Stimulated activated naive B cell treated with anti-CD40 and anti-IgM and Interleukin-4, amounts not matched to agents 10 μg/mL and 1 μg/mL and 100 μg/mL, for 72 hours (primary cell): ENCODE measurements around the gene NFE2.
A peak's percentile ranks its signal among the peaks of the same experiment; 100 is the strongest.

Experiments used
- ATAC-seq, 2 donors: fragments of 150-1000 bp; cut with Tn5 transposase; replicated peaks; 2 replicates each; pipeline ENCODE4 v1.10.0; 2021; ENCODE audit warnings: moderate library complexity in 1 of 2
- DNase-seq: peaks from one replicate; pipeline ENCODE4 v3.0.0; 2021
- H3K27ac Mint-ChIP-seq: one replicate; pipeline ENCODE4 v1.8.0; 2022; ENCODE audit warnings: mild to moderate bottlenecking, mixed read lengths
- H3K27me3 Mint-ChIP-seq, 2 donors: one replicate each; pipeline ENCODE4 v1.8.0; 2022; ENCODE audit warnings: mixed read lengths in 2 of 2
- H3K36me3 Mint-ChIP-seq, 2 donors: one replicate each; pipeline ENCODE4 v1.8.0; 2022; ENCODE audit warnings: mixed read lengths in 2 of 2, mild to moderate bottlenecking in 1 of 2
- H3K4me1 Mint-ChIP-seq, 2 donors: one replicate each; pipeline ENCODE4 v1.8.0; 2022; ENCODE audit warnings: mixed read lengths in 2 of 2, mild to moderate bottlenecking in 1 of 2
- H3K4me3 Mint-ChIP-seq, 2 donors: one replicate each; pipeline ENCODE4 v1.8.0; 2022; ENCODE audit warnings: mild to moderate bottlenecking in 2 of 2, mixed read lengths in 2 of 2, moderate library complexity in 1 of 2
- H3K9me3 Mint-ChIP-seq, 2 donors: one replicate each; pipeline ENCODE4 v1.8.0; 2022; ENCODE audit warnings: mixed read lengths in 2 of 2, mild to moderate bottlenecking in 1 of 2

Gene NFE2

GRCh38 chr12:54261815-54262402 is 38.9 kb downstream of the NFE2 start:
- H3K27ac Mint-ChIP-seq, result peak overlapping the region; percentile 16
- no peaks in the 10 kb centered on the region for H3K9me3 Mint-ChIP-seq
- no peak for DNase-seq
- H3K27me3 Mint-ChIP-seq, result no peaks in the 10 kb centered on the region
- H3K4me3 Mint-ChIP-seq, result peak overlapping the region in 1 of 2 donors; percentile 4
- peaks cover 18 to 57% of the 10 kb centered on the region in 2 donors for H3K4me1 Mint-ChIP-seq
- H3K36me3 Mint-ChIP-seq, result peaks cover 14 to 29% of the 10 kb centered on the region in 2 donors
- ATAC-seq, result no peak

- no peaks in the 10 kb centered on the region for H3K27me3 Mint-ChIP-seq
- peaks cover 22 to 49% of the 10 kb centered on the region in 2 donors for H3K4me1 Mint-ChIP-seq
- peak overlapping the region; percentile 53 for H3K27ac Mint-ChIP-seq
- ATAC-seq (peak; percentile 86 to 91), DNase-seq (peak; percentile 35)
- H3K4me3 Mint-ChIP-seq, result peak overlapping the region; percentile 52 to 69
- H3K9me3 Mint-ChIP-seq, result no peaks in the 10 kb centered on the region
- H3K36me3 Mint-ChIP-seq, result peaks cover 30 to 40% of the 10 kb centered on the region in 2 donors
Measured at GRCh38 chr12:54259194-54260011, 41.4 kb downstream of the NFE2 start.

GRCh38 chr12:54258201-54258681 is 42.6 kb downstream of the NFE2 start:
- Mint-ChIP-seq H3K27ac (peak overlapping the region; percentile 4), H3K9me3 (no peaks in the 10 kb centered on the region), H3K4me1 (peaks cover 22 to 49% of the 10 kb centered on the region in 2 donors), H3K4me3 (no peak overlapping the region), H3K27me3 (no peaks in the 10 kb centered on the region), H3K36me3 (peaks cover 25 to 38% of the 10 kb centered on the region in 2 donors)
- ATAC-seq (no peak), DNase-seq (no peak)

- DNase-seq, result no peak
- no peak for ATAC-seq
- peaks cover 27 to 35% of the 10 kb centered on the region in 2 donors for H3K36me3 Mint-ChIP-seq
- H3K4me1 Mint-ChIP-seq, result peaks cover 19 to 43% of the 10 kb centered on the region in 2 donors
- no peaks in the 10 kb centered on the region for H3K9me3 Mint-ChIP-seq
- no peak overlapping the region for H3K4me3 Mint-ChIP-seq
- peak overlapping the region; percentile 53 for H3K27ac Mint-ChIP-seq
- H3K27me3 Mint-ChIP-seq, result no peaks in the 10 kb centered on the region
Measured at GRCh38 chr12:54257332-54257731, 43.5 kb downstream of the NFE2 start.

- ATAC-seq, result no peak
- no peaks in the 10 kb centered on the region for H3K9me3 Mint-ChIP-seq
- peaks cover 12 to 17% of the 10 kb centered on the region in 2 donors for H3K4me1 Mint-ChIP-seq
- H3K27ac Mint-ChIP-seq, result no peak overlapping the region
- H3K36me3 Mint-ChIP-seq, result peaks cover 48 to 57% of the 10 kb centered on the region in 2 donors
- no peaks in the 10 kb centered on the region for H3K27me3 Mint-ChIP-seq
- no peak for DNase-seq
- H3K4me3 Mint-ChIP-seq, result no peak overlapping the region
Measured at GRCh38 chr12:54253240-54253639, 47.6 kb downstream of the NFE2 start.

GRCh38 chr12:54251667-54252284 is 49.0 kb downstream of the NFE2 start:
- DNase-seq (no peak), ATAC-seq (peak; percentile 51 to 59)
- Mint-ChIP-seq H3K4me1 (peaks cover 6 to 7% of the 10 kb centered on the region in 2 donors), H3K36me3 (peaks cover 49 to 55% of the 10 kb centered on the region in 2 donors), H3K27me3 (no peaks in the 10 kb centered on the region), H3K27ac (peak overlapping the region; percentile 51), H3K9me3 (no peaks in the 10 kb centered on the region), H3K4me3 (no peak overlapping the region)

- peaks cover 3 to 6% of the 10 kb centered on the region in 2 donors for H3K4me1 Mint-ChIP-seq
- no peak for DNase-seq
- H3K27me3 Mint-ChIP-seq, result no peaks in the 10 kb centered on the region
- no peak overlapping the region for H3K4me3 Mint-ChIP-seq
- peaks cover 43 to 51% of the 10 kb centered on the region in 2 donors for H3K36me3 Mint-ChIP-seq
- H3K27ac Mint-ChIP-seq, result no peak overlapping the region
- no peak for ATAC-seq
- no peaks in the 10 kb centered on the region for H3K9me3 Mint-ChIP-seq
Measured at GRCh38 chr12:54249489-54249888, 51.3 kb downstream of the NFE2 start.

- Mint-ChIP-seq H3K9me3 (no peaks in the 10 kb centered on the region), H3K27ac (no peak overlapping the region), H3K4me1 (peaks cover 6 to 8% of the 10 kb centered on the region in 2 donors), H3K36me3 (peaks cover 37 to 46% of the 10 kb centered on the region in 2 donors), H3K4me3 (no peak overlapping the region), H3K27me3 (no peaks in the 10 kb centered on the region)
- no peak for DNase-seq
- ATAC-seq, result no peak
Measured at GRCh38 chr12:54246011-54246641, 54.7 kb downstream of the NFE2 start.
